Measurements from ENCODE around the gene TELO2. TPM values are rescaled to one million over a fixed set of nuclear protein-coding genes. Genes with fewer than 3 reads are reported as not detected.
A peak's percentile ranks its signal among the peaks of the same experiment; 100 is the strongest.

Gene TELO2
- total RNA-seq, 2 donors from 2014 or later = 24.8 to 27.9 TPM

DNA sequence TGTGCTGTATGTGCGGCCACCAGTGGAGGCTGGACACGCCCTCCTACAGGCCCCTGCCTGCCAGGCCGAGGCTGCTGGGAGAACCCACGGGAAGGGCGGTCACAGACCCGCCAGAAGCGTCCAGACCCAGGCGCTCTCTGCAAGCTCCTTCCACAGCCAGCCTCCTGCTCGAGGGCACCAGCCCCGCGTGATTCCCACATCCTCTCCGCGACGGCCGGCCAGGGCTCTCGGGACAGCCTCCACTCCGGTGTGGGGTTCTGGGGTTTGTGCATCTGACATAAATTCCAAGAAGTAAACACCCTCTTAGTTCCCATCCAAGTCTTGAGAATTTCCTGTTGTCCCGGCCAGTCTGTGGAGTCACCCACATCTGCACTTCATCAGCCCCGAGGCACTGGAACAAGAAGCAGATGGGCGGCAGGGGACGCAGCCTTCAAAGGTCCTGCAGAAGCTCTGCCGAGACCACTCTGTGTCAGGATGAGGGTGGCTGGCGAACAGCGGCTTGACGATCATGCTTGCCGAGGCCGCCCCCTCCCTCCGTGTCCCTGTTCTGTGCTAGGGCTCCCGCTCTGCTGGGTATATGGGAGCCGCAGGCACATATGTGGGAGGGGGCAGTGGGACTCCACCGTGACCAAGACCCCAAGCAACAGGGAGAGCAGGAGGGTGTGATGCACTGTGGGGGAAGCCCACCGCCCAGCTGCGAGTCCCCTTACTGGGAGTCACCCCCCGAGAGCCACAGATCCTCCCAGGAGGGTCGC is 37.9 kb downstream of the TELO2 start:
- H3K27ac ChIP-seq = peak overlapping the region; percentile 95 to 96
- TF ChIP-seq, protein P1, sequence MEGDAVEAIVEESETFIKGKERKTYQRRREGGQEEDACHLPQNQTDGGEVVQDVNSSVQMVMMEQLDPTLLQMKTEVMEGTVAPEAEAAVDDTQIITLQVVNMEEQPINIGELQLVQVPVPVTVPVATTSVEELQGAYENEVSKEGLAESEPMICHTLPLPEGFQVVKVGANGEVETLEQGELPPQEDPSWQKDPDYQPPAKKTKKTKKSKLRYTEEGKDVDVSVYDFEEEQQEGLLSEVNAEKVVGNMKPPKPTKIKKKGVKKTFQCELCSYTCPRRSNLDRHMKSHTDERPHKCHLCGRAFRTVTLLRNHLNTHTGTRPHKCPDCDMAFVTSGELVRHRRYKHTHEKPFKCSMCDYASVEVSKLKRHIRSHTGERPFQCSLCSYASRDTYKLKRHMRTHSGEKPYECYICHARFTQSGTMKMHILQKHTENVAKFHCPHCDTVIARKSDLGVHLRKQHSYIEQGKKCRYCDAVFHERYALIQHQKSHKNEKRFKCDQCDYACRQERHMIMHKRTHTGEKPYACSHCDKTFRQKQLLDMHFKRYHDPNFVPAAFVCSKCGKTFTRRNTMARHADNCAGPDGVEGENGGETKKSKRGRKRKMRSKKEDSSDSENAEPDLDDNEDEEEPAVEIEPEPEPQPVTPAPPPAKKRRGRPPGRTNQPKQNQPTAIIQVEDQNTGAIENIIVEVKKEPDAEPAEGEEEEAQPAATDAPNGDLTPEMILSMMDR (IDR thresholded peaks at IDR 0.05) = no peak
- DNase-seq (ENCODE audit: low spot score) (no peak), ATAC-seq (ENCODE audit: insufficient number of reproducible peaks, low FRiP score, low read depth) (no peak)
- peaks cover 37 to 47% of the 10 kb centered on the region in 2 donors for H3K4me1 ChIP-seq (ENCODE audit: control insufficient read depth in 1 of 2, low read depth in 2 of 2)
- no peaks in the 10 kb centered on the region for H3K9me3 ChIP-seq
- peaks cover 6% of the 10 kb centered on the region for H3K36me3 ChIP-seq
- H3K4me3 ChIP-seq = no peak overlapping the region
- H3K27me3 ChIP-seq (replicated peaks; ENCODE audit: insufficient read depth) = no peaks in the 10 kb centered on the region

DNA sequence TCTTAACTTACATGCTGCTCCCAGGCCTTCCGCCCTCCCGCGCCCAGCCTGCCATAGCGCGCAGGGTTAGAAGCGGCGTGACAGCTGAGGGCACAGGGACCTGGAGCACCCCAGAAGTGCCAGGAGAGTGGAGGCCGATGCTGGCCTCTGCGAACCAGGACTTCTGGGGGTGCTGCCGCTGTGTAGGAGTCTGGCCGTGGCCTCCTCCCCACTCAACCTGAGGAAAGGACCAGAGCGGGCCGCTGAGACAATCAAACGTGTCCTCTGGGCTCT is 38.4 kb downstream of the TELO2 start:
- Histone ChIP-seq H3K36me3 (peaks cover 11% of the 10 kb centered on the region), H3K4me3 (no peak overlapping the region), H3K4me1 (ENCODE audit: control insufficient read depth in 1 of 2, low read depth in 2 of 2) (peaks cover 42 to 52% of the 10 kb centered on the region in 2 donors), H3K27ac (peak overlapping the region; percentile 95 to 96), H3K27me3 (replicated peaks; ENCODE audit: insufficient read depth) (no peaks in the 10 kb centered on the region), H3K9me3 (no peaks in the 10 kb centered on the region)
- no peak for ATAC-seq (ENCODE audit: insufficient number of reproducible peaks, low FRiP score, low read depth)
- DNase-seq (ENCODE audit: low spot score) = no peak
- TF ChIP-seq, protein P1 (IDR thresholded peaks at IDR 0.05) = no peak

DNA sequence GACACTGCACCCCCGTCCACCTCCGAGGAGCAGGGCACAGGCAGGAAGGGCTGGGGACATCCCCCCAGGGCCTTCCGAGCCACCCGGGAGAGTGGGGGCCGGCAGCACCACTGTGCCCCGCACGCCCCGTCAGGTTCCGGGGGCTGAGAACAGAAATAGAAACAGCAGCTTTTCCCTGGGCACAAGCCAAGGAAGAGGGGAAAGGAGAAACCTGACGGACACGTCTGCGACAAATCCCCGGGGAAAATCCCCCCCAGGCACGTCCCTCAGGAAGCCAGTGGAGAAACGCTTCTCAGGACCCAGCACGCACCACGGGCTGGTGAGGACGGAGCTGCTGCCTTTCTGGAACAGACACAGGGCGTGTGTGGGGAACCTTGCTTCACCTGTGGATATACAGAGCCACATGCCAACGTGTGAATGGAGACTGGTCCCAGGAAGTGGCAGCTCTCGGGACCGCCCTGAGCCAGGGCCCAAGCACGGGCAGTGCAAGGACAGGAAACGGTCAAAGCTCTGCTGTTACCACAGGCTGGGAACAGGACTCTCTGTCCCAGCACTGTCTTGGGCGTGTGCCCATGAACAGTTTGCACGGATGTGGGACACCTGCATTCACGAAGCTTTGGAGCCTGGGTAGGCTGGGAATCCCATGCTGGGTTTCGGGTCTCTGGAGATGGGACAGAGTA is 39.1 kb downstream of the TELO2 start:
- TF ChIP-seq, protein P1 (IDR thresholded peaks at IDR 0.05) = no peak
- no peak for DNase-seq (ENCODE audit: low spot score)
- peak; percentile 42 for ATAC-seq (ENCODE audit: insufficient number of reproducible peaks, low FRiP score, low read depth)
- Histone ChIP-seq H3K27ac (peak overlapping the region; percentile 95 to 96), H3K27me3 (replicated peaks; ENCODE audit: insufficient read depth) (no peaks in the 10 kb centered on the region), H3K4me1 (ENCODE audit: control insufficient read depth in 1 of 2, low read depth in 2 of 2) (peaks cover 42 to 59% of the 10 kb centered on the region in 2 donors), H3K9me3 (no peaks in the 10 kb centered on the region), H3K4me3 (peak overlapping the region; percentile 79), H3K36me3 (peaks cover 16% of the 10 kb centered on the region)

DNA sequence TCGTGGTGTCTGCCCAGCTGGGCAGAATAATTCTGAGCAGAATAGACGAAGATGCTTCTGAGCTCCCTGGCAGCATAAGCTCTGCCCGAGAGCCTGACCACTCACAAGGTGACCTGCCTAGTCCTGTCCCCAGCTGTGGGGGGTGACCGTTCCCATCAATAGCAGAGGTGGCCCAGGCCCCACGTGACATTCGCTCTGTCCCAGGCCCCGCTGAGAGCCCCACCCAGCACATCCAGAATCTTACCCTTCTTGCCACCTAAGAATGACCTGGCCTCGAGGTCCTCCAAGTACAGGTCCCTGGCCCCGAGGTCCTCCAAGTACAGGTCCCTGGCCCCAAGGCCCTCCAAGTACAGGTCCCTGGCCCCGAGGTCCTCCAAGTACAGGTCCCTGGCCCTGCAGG is 39.6 kb downstream of the TELO2 start:
- peak overlapping the region; percentile 79 for H3K4me3 ChIP-seq
- H3K36me3 ChIP-seq = peaks cover 20% of the 10 kb centered on the region
- no peak for DNase-seq (ENCODE audit: low spot score)
- peaks cover 42 to 64% of the 10 kb centered on the region in 2 donors for H3K4me1 ChIP-seq (ENCODE audit: control insufficient read depth in 1 of 2, low read depth in 2 of 2)
- H3K27me3 ChIP-seq (replicated peaks; ENCODE audit: insufficient read depth) = no peaks in the 10 kb centered on the region
- TF ChIP-seq, protein P1 (IDR thresholded peaks at IDR 0.05) = no peak
- no peaks in the 10 kb centered on the region for H3K9me3 ChIP-seq
- H3K27ac ChIP-seq = peak overlapping the region; percentile 95 to 96
- no peak for ATAC-seq (ENCODE audit: insufficient number of reproducible peaks, low FRiP score, low read depth)

DNA sequence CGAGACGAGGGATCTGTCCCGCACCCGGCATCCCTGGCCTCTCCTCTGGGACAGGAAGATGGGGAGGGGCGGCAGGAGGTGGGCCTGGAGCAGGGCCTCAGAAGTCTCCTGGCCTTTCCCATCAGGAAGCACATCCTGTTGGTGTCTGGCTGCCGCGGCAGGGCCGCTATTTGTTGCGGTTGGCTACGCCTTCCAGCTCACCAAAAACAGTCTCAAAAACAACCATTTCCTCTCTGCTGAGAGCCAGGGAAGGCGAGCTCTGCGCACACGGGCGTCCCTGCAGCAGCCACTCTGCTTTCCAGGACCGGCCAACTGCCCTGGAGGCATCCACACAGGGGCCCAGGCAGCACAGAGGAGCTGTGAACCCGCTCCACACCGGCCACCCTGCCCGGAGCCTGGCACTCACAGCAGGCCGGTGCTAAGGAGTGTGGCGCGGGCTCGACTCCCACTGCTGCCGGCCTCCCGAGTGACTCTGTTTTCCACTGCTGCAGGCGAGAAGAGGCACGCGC is 40.3 kb downstream of the TELO2 start, which contains the start of gene TMEM204:
Gene TMEM204, plus strand, starts transcription at position 224 of the 509 bp plus-strand sequence. CDS start 610 bp downstream, outside the sequence.
- TF ChIP-seq, protein P1 (IDR thresholded peaks at IDR 0.05) = no peak
- peak within 1 kb of the TSS; percentile 79 for H3K4me3 ChIP-seq
- H3K36me3 ChIP-seq = peaks cover 27% of the 10 kb centered on the region
- DNase-seq (ENCODE audit: low spot score) = no peak
- peak within 1 kb of the TSS; percentile 95 to 96 for H3K27ac ChIP-seq
- ATAC-seq (ENCODE audit: insufficient number of reproducible peaks, low FRiP score, low read depth) = peak; percentile 24
- H3K27me3 ChIP-seq (replicated peaks; ENCODE audit: insufficient read depth) = no peaks in the 10 kb centered on the region
- peaks cover 42 to 71% of the 10 kb centered on the region in 2 donors for H3K4me1 ChIP-seq (ENCODE audit: control insufficient read depth in 1 of 2, low read depth in 2 of 2)
- no peaks in the 10 kb centered on the region for H3K9me3 ChIP-seq

Data from thoracic aorta (tissue), 2 donors.